ENCODE data around the gene GANC. TPM values are rescaled to one million over a fixed set of nuclear protein-coding genes. Genes with fewer than 3 reads are reported as not detected.

GANC gene
- total RNA-seq, 1 experiment from 2014 or later, result 7.4 TPM

- no peak for DNase-seq
- no peaks in the 10 kb centered on the region for H3K9me3 ChIP-seq
- no peaks in the 10 kb centered on the region for H3K36me3 ChIP-seq
- no peaks in the 10 kb centered on the region for H3K27me3 ChIP-seq
- no peak overlapping the region for H3K4me3 ChIP-seq
Observed at GRCh38 chr15:42384597-42384996, 111.6 kb downstream of the GANC start.

- Histone ChIP-seq H3K27me3 (no peaks in the 10 kb centered on the region), H3K36me3 (no peaks in the 10 kb centered on the region), H3K4me3 (no peak overlapping the region), H3K9me3 (no peaks in the 10 kb centered on the region)
- DNase-seq, result no peak
Observed at GRCh38 chr15:42385206-42385979, 112.4 kb downstream of the GANC start.

DNA sequence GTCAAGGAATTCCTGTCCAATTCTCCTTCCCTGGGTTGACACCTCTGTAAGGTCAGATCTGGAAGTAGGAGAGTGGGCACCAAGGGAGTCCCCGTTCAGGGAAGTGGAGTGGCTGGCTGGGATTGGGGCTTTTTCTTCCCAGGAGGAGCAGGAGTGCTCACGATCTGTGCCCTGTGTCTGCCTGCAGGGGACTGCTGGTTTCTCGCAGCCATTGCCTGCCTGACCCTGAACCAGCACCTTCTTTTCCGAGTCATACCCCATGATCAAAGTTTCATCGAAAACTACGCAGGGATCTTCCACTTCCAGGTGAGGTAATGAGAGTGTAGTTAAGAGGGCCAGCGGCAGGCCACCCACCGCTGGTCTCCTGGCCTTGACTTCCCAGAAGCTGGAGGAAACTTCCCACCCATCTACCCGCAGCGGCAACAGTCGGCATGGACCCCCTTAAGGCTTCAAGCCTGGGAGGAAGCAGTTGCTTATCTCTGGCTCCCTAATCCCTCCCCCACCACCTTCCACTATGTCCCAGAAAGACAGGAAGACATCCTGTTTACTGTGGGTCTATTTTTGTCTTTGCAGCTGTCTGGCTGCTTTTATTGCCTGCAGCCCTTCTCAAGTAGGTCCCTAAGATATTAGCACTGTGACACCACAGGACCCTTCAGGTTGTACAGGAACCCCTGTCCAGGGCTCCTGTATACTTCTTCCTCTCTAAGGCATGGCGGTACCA is 113.1 kb downstream of the GANC start:
- Histone ChIP-seq H3K36me3 (no peaks in the 10 kb centered on the region), H3K4me3 (no peak overlapping the region), H3K9me3 (no peaks in the 10 kb centered on the region), H3K27me3 (no peaks in the 10 kb centered on the region)
- no peak for DNase-seq

DNA sequence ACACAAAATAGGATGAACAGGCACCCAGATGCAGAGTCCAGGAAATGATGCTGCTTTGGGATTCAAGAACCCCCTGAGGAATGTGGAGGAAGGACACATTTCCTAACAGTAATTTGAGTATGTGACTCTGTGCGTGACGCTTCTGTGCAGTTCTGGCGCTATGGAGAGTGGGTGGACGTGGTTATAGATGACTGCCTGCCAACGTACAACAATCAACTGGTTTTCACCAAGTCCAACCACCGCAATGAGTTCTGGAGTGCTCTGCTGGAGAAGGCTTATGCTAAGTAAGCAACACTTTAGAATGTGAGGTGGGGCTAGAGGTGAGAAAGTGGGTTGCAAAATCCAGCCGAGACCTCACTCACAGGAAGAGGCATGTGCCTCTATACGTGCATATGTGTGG is 114.6 kb downstream of the GANC start:
- Histone ChIP-seq H3K4me3 (no peak overlapping the region), H3K9me3 (no peaks in the 10 kb centered on the region), H3K27me3 (no peaks in the 10 kb centered on the region), H3K36me3 (no peaks in the 10 kb centered on the region)
- DNase-seq, result no peak

- Histone ChIP-seq H3K36me3 (no peaks in the 10 kb centered on the region), H3K4me3 (no peak overlapping the region), H3K27me3 (no peaks in the 10 kb centered on the region), H3K9me3 (no peaks in the 10 kb centered on the region)
- DNase-seq, result no peak
Observed at GRCh38 chr15:42392309-42393024, 119.5 kb downstream of the GANC start.

GRCh38 chr15:42394106-42394505 is 121.1 kb downstream of the GANC start:
- H3K27me3 ChIP-seq, result no peaks in the 10 kb centered on the region
- DNase-seq, result no peak
- no peaks in the 10 kb centered on the region for H3K9me3 ChIP-seq
- no peak overlapping the region for H3K4me3 ChIP-seq
- no peaks in the 10 kb centered on the region for H3K36me3 ChIP-seq

- Histone ChIP-seq H3K36me3 (no peaks in the 10 kb centered on the region), H3K27me3 (no peaks in the 10 kb centered on the region), H3K9me3 (no peaks in the 10 kb centered on the region), H3K4me3 (no peak overlapping the region)
- DNase-seq, result no peak
Observed at GRCh38 chr15:42395838-42396237, 122.8 kb downstream of the GANC start.

- no peak for DNase-seq
- no peaks in the 10 kb centered on the region for H3K9me3 ChIP-seq
- no peaks in the 10 kb centered on the region for H3K27me3 ChIP-seq
- no peak overlapping the region for H3K4me3 ChIP-seq
- H3K36me3 ChIP-seq, result no peaks in the 10 kb centered on the region
Observed at GRCh38 chr15:42401544-42402454, 128.8 kb downstream of the GANC start.

GRCh38 chr15:42402455-42403205 is 129.6 kb downstream of the GANC start:
- Histone ChIP-seq H3K27me3 (no peaks in the 10 kb centered on the region), H3K4me3 (no peak overlapping the region), H3K36me3 (no peaks in the 10 kb centered on the region), H3K9me3 (no peaks in the 10 kb centered on the region)
- DNase-seq, result no peak

GRCh38 chr15:42403389-42403788 is 130.4 kb downstream of the GANC start:
- no peaks in the 10 kb centered on the region for H3K27me3 ChIP-seq
- H3K4me3 ChIP-seq, result no peak overlapping the region
- no peaks in the 10 kb centered on the region for H3K36me3 ChIP-seq
- no peaks in the 10 kb centered on the region for H3K9me3 ChIP-seq
- no peak for DNase-seq

DNA sequence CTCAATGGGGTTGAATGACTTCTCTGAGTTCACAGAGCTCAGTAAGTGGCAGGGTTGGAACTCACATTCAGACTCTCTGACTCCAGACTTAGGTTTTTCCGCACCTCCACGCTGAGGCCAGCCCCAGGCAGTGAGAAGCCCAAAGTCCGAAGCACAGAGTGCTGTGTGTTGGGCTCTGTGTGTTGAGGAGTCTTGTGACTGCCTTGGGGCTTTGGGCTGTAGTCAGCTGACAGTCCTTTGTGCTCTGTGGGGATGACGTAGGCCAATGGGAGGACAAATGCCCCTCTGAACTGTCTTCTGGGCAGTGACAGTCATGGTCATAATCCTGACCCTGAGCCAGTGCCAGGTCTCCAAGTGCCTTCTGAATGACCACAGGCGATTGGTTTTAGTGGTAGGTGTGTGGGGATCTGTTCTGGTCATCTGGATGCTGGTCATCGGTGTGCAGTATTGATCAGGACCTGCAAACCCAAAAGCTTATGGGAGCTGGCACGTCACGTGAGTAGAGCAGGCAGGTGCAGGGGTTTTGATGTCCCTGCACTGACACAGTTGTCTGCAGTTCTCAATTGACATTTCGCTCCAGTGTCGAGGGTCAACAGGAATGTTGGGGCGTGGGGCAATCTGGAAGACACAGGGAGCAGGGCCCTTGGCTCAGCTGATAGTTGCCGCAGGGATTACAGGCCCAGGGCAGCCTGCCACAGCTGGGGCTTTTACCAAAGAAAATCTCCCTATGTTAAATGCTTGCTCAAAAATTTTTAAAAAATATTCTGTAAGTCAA is 131.6 kb downstream of the GANC start:
- Histone ChIP-seq H3K27me3 (no peaks in the 10 kb centered on the region), H3K4me3 (no peak overlapping the region), H3K36me3 (no peaks in the 10 kb centered on the region), H3K9me3 (no peaks in the 10 kb centered on the region)
- DNase-seq, result no peak

GRCh38 chr15:42405863-42406482 is 133.0 kb downstream of the GANC start:
- no peak for DNase-seq
- H3K36me3 ChIP-seq, result no peaks in the 10 kb centered on the region
- no peaks in the 10 kb centered on the region for H3K27me3 ChIP-seq
- H3K9me3 ChIP-seq, result no peaks in the 10 kb centered on the region
- no peak overlapping the region for H3K4me3 ChIP-seq
